HG02623 (cell line): ENCODE measurements around the gene MTUS2.
"Not testable (repeated sequence)": the region's sequence is repeated elsewhere in the genome, so short reads cannot be mapped to it uniquely, and the experiment has no call there.

Experiments
- ATAC-seq: cut with Tn5 transposase; IDR thresholded peaks from one replicate; pipeline ENCODE4 v1.9.1; 2021; ENCODE audit warnings: moderate library complexity; ENCODE audit not compliant: unreplicated experiment

The MTUS2 gene

GRCh38 chr13:29156136-29156535 lies 336.0 kb downstream of the MTUS2 start:
- no peak for ATAC-seq

GRCh38 chr13:29159871-29160270 lies 339.7 kb downstream of the MTUS2 start:
- no peak for ATAC-seq

GRCh38 chr13:29160862-29161261 lies 340.7 kb downstream of the MTUS2 start:
- no peak for ATAC-seq

GRCh38 chr13:29161676-29162075 lies 341.5 kb downstream of the MTUS2 start:
- no peak for ATAC-seq

- ATAC-seq, result no peak
Measured at GRCh38 chr13:29162638-29163235, 342.6 kb downstream of the MTUS2 start.

GRCh38 chr13:29164116-29164515 lies 344.0 kb downstream of the MTUS2 start:
- no peak for ATAC-seq

GRCh38 chr13:29165216-29165615 lies 345.1 kb downstream of the MTUS2 start:
- no peak for ATAC-seq

GRCh38 chr13:29165840-29166239 lies 345.7 kb downstream of the MTUS2 start:
- no peak for ATAC-seq

- no peak for ATAC-seq
Measured at GRCh38 chr13:29170436-29171082, 350.4 kb downstream of the MTUS2 start.

- ATAC-seq, result no peak
Measured at GRCh38 chr13:29171244-29171643, 351.1 kb downstream of the MTUS2 start.

- no peak for ATAC-seq
Measured at GRCh38 chr13:29174093-29174492, 354.0 kb downstream of the MTUS2 start.

- ATAC-seq, result no peak
Measured at GRCh38 chr13:29175250-29175873, 355.2 kb downstream of the MTUS2 start.

GRCh38 chr13:29180055-29180454 lies 359.9 kb downstream of the MTUS2 start:
- ATAC-seq, result no peak

- ATAC-seq, result no peak
Measured at GRCh38 chr13:29182216-29182615, 362.1 kb downstream of the MTUS2 start.

GRCh38 chr13:29185926-29186325 lies 365.8 kb downstream of the MTUS2 start:
- ATAC-seq, result no peak

GRCh38 chr13:29187584-29187983 lies 367.4 kb downstream of the MTUS2 start:
- no peak for ATAC-seq

- ATAC-seq, result no peak
Measured at GRCh38 chr13:29190298-29190697, 370.2 kb downstream of the MTUS2 start.

- ATAC-seq, result no peak
Measured at GRCh38 chr13:29193083-29193482, 372.9 kb downstream of the MTUS2 start.

GRCh38 chr13:29195456-29195855 lies 375.3 kb downstream of the MTUS2 start:
- ATAC-seq, result no peak

- peak; percentile 93 for ATAC-seq
Measured at GRCh38 chr13:29196409-29197074, 376.4 kb downstream of the MTUS2 start.

- not testable (repeated sequence) for ATAC-seq
Measured at GRCh38 chr13:29202753-29203152, 382.6 kb downstream of the MTUS2 start.

GRCh38 chr13:29204651-29205050 lies 384.5 kb downstream of the MTUS2 start:
- no peak for ATAC-seq
